ENCODE results near the gene USP6NL. TPM values are rescaled to one million over a fixed set of nuclear protein-coding genes. Genes with fewer than 3 reads are reported as not detected.
"Not testable (repeated sequence)": the region's sequence is repeated elsewhere in the genome, so short reads cannot be mapped to it uniquely, and the experiment has no call there.

The USP6NL gene
- 10.3 and 14.7 TPM in 2 replicates for total RNA-seq

GRCh38 chr10:11611248-11612020 is at the start of gene USP6NL:
USP6NL (minus strand) TSS chr10:11611650; CDS start chr10:11597634, 14,016 bp downstream.
- DNase-seq (ENCODE audit: low read depth in 2 of 2): peak; percentile 65 to 90

- no peak for DNase-seq (ENCODE audit: low read depth in 2 of 2)
Observed at GRCh38 chr10:11658801-11659368, 47.4 kb upstream of the USP6NL start.

- DNase-seq (ENCODE audit: low read depth in 2 of 2): no peak
Observed at GRCh38 chr10:11655836-11656235, 44.4 kb upstream of the USP6NL start.

- no peak for DNase-seq (ENCODE audit: low read depth in 2 of 2)
Observed at GRCh38 chr10:11654659-11655058, 43.2 kb upstream of the USP6NL start.

- no peak for DNase-seq (ENCODE audit: low read depth in 2 of 2)
Observed at GRCh38 chr10:11653758-11654471, 42.5 kb upstream of the USP6NL start.

- DNase-seq (ENCODE audit: low read depth in 2 of 2): peak; percentile 61 to 81
Observed at GRCh38 chr10:11647676-11648075, 36.2 kb upstream of the USP6NL start.

GRCh38 chr10:11646450-11646849 is 35.0 kb upstream of the USP6NL start:
- DNase-seq (ENCODE audit: low read depth in 2 of 2): no peak

GRCh38 chr10:11643039-11643438 is 31.6 kb upstream of the USP6NL start:
- no peak for DNase-seq (ENCODE audit: low read depth in 2 of 2)

- no peak for DNase-seq (ENCODE audit: low read depth in 2 of 2)
Observed at GRCh38 chr10:11642566-11642965, 31.1 kb upstream of the USP6NL start.

- DNase-seq (ENCODE audit: low read depth in 2 of 2): no peak
Observed at GRCh38 chr10:11639849-11640764, 28.7 kb upstream of the USP6NL start.

- DNase-seq (ENCODE audit: low read depth in 2 of 2): no peak
Observed at GRCh38 chr10:11639362-11639761, 27.9 kb upstream of the USP6NL start.

GRCh38 chr10:11638055-11638698 is 26.7 kb upstream of the USP6NL start:
- no peak for DNase-seq (ENCODE audit: low read depth in 2 of 2)

GRCh38 chr10:11636697-11637303 is 25.4 kb upstream of the USP6NL start:
- DNase-seq (ENCODE audit: low read depth in 2 of 2): no peak

GRCh38 chr10:11631890-11632587 is 20.6 kb upstream of the USP6NL start:
- peak in 1 of 2 donors; percentile 39 for DNase-seq (ENCODE audit: low read depth in 2 of 2)

GRCh38 chr10:11631291-11631690 is 19.8 kb upstream of the USP6NL start:
- no peak for DNase-seq (ENCODE audit: low read depth in 2 of 2)

- no peak for DNase-seq (ENCODE audit: low read depth in 2 of 2)
Observed at GRCh38 chr10:11629731-11630130, 18.3 kb upstream of the USP6NL start.

- DNase-seq (ENCODE audit: low read depth in 2 of 2): not testable (repeated sequence)
Observed at GRCh38 chr10:11627941-11628340, 16.5 kb upstream of the USP6NL start.

- no peak for DNase-seq (ENCODE audit: low read depth in 2 of 2)
Observed at GRCh38 chr10:11626071-11626470, 14.6 kb upstream of the USP6NL start.

GRCh38 chr10:11625019-11625735 is 13.7 kb upstream of the USP6NL start:
- no peak for DNase-seq (ENCODE audit: low read depth in 2 of 2)

All from dermis microvascular lymphatic vessel endothelial cell (primary cell).